ENCODE measurements around the gene PICALM. TPM values are rescaled to one million over a fixed set of nuclear protein-coding genes. Genes with fewer than 3 reads are reported as not detected.

The PICALM gene
- total and polyA plus RNA-seq, 9 of the 15 experiments (the other 6 are each of a cell fraction or from before 2014, with no cell fraction given) = 41.3 to 990 (median 309) TPM

DNA sequence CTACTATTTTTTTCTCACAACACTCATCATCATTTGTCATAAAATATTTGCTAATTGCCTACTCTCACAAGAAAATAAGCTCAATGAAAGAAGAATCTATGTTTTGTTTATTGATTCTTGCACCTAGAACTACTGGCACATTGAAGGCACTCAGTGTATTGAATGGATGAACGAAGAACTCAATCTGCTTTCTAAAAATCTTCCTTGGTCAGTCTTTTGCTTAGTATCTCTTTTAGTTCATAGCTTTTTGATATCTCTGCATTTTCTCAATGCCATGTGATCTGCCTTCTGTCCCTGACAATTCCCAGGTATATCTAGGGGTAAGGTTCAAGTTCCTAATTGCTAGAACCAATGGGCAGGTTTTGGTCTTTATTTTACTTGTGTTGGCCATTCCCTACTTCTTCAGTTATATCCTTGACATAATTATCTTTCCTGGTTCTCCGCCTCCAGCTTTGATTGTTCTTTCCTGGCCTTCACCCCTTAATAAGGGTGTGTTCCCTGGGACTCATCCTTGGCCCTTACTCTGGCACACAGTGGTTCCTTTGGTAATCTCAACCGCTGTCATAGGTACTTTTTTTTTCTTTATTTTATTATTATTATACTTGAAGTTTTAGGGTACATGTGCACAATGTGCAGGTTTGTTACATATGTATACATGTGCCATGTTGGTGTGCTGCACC, 117.3 kb downstream of the PICALM start:
- Histone ChIP-seq H3K4me3 (no peak overlapping the region), H3K9me3 (replicated peaks; ENCODE audit: control insufficient read depth, insufficient read depth, low read depth, low read length) (no peaks in the 10 kb centered on the region), H2AFZ (ENCODE audit: low read depth, low read length) (no peak overlapping the region), H4K20me1 (replicated peaks; ENCODE audit: control insufficient read depth, insufficient read depth, low read length) (no peaks in the 10 kb centered on the region), H3K9me1 (ENCODE audit: control insufficient read depth, insufficient read depth, low read length) (no peaks in the 10 kb centered on the region), H3K4me2 (ENCODE audit: insufficient read depth, low read length) (no peak overlapping the region), H3K79me2 (ENCODE audit: control insufficient read depth, insufficient read depth, low read length) (no peaks in the 10 kb centered on the region), H3K4me1 (replicated peaks in 1 of 2; ENCODE audit: control insufficient read depth in 2 of 2, insufficient read depth in 2 of 2, low read length in 2 of 2) (no peaks in the 10 kb centered on the region), H3K27me3 (ENCODE audit: control insufficient read depth in 2 of 2, insufficient read depth in 2 of 2, low read length in 2 of 2) (no peaks in the 10 kb centered on the region), H3K27ac (ENCODE audit: extremely low read depth, low read depth, low read length) (no peak overlapping the region), H3K9ac (ENCODE audit: insufficient read depth in 1 of 2, low read depth in 2 of 2, low read length in 2 of 2) (no peak overlapping the region), H3K36me3 (ENCODE audit: control insufficient read depth, insufficient read depth, low read length) (peaks cover 22% of the 10 kb centered on the region)
- ATAC-seq (peak; percentile 3; the same call in 2 of the 3 replicates), DNase-seq (ENCODE audit: extremely low read depth in 1 of 4, low spot score in 3 of 4) (no peak), FAIRE-seq (no peak)
- intact Hi-C loops (cut with micrococcal nuclease) = no loop called here
- CTCF ChIA-PET (ENCODE audit: low intra/inter-chr PET ratio) = no interaction called here
- in situ Hi-C loops (cut with MboI) = no loop called here
- POLR2A ChIA-PET = interaction anchor here (0.5 to 1.5 kb wide), 2 partner anchors 10 to 461 kb away, joined by 3 to 4 read pairs; no protein-coding TSS in a partner anchor
- WGBS (ENCODE audit: insufficient coverage, low coverage, missing lambda C conversion rate) = 60% methylated on average over 3 of the region's 3 CpGs
- no TSS peak for BruUV-seq (replicated peaks)
- TF ChIP-seq RBM34 (IDR thresholded peaks at IDR 0.05; ENCODE audit: borderline replicate concordance, insufficient read depth, low read length) = no peak
- TF ChIP-seq, protein P1, sequence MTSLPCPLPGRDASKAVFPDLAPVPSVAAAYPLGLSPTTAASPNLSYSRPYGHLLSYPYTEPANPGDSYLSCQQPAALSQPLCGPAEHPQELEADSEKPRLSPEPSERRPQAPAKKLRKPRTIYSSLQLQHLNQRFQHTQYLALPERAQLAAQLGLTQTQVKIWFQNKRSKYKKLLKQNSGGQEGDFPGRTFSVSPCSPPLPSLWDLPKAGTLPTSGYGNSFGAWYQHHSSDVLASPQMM (CRISPR knock-in tag; IDR thresholded peaks at IDR 0.05) = no peak
- no peak for TF ChIP-seq ARNT (IDR thresholded peaks at IDR 0.05)
- TF ChIP-seq RHOXF2B (CRISPR knock-in tag; conservative IDR thresholded peaks at IDR 0.05) = no peak
- TF ChIP-seq ZNF347 (CRISPR knock-in tag; IDR thresholded peaks at IDR 0.05; ENCODE audit: low read depth) = no peak
- no peak for TF ChIP-seq NEUROD1 (IDR thresholded peaks at IDR 0.05; ENCODE audit: borderline replicate concordance, low read depth, low read length, partially characterized antibody)
- no peak for TF ChIP-seq HNRNPH1 (optimal IDR thresholded peaks at IDR 0.05; ENCODE audit: low read depth, low read length)
- 0 out of 2 replicates have a peak, but pooled peaks have one; percentile 10 for TF ChIP-seq ZNF717 (CRISPR knock-in tag; IDR thresholded peaks at IDR 0.05)
- TF ChIP-seq ZFX (CRISPR knock-in tag; IDR thresholded peaks at IDR 0.05) = no peak
- TF ChIP-seq, protein P2, sequence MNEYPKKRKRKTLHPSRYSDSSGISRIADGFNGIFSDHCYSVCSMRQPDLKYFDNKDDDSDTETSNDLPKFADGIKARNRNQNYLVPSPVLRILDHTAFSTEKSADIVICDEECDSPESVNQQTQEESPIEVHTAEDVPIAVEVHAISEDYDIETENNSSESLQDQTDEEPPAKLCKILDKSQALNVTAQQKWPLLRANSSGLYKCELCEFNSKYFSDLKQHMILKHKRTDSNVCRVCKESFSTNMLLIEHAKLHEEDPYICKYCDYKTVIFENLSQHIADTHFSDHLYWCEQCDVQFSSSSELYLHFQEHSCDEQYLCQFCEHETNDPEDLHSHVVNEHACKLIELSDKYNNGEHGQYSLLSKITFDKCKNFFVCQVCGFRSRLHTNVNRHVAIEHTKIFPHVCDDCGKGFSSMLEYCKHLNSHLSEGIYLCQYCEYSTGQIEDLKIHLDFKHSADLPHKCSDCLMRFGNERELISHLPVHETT (CRISPR knock-in tag; conservative IDR thresholded peaks at IDR 0.05 in 1 of 2, IDR thresholded peaks at IDR 0.05 in 1 of 2) = no peak
- no peak for TF ChIP-seq CCAR2 (IDR thresholded peaks at IDR 0.05; ENCODE audit: low read depth, low read length)
- TF ChIP-seq PCBP2 (IDR thresholded peaks at IDR 0.05; ENCODE audit: low read depth, low read length, poor library complexity, severe bottlenecking) = no peak
- TF ChIP-seq POLR2H (tag; IDR thresholded peaks at IDR 0.05; ENCODE audit: low read depth) = peak; percentile 42
- no peak for TF ChIP-seq NR2F6 (CRISPR knock-in tag; IDR thresholded peaks at IDR 0.05)
- TF ChIP-seq MYBL2 (IDR thresholded peaks at IDR 0.05; ENCODE audit: low read depth) = no peak
- no peak for TF ChIP-seq MYBL2 (CRISPR knock-in tag; IDR thresholded peaks at IDR 0.05; ENCODE audit: borderline replicate concordance)
- no peak for TF ChIP-seq NUFIP1 (IDR thresholded peaks at IDR 0.05; ENCODE audit: partially characterized antibody)
- no peak for TF ChIP-seq CTBP1 (IDR thresholded peaks at IDR 0.05; ENCODE audit: borderline replicate concordance)
- TF ChIP-seq ZNF224 (CRISPR knock-in tag; IDR thresholded peaks at IDR 0.05) = no peak
- TF ChIP-seq SIN3B (IDR thresholded peaks at IDR 0.05; ENCODE audit: low read depth) = no peak
- TF ChIP-seq ELF4 (CRISPR knock-in tag; IDR thresholded peaks at IDR 0.05) = no peak
- no peak for TF ChIP-seq EHMT2 (IDR thresholded peaks at IDR 0.05)

Data from K562 (cell line).